MCF 10A (cell line): ENCODE measurements around the gene NECTIN1. TPM values are rescaled to one million over a fixed set of nuclear protein-coding genes. Genes with fewer than 3 reads are reported as not detected.

Source experiments
- BruUV-seq: library from RNA; stranded (reverse); fragments of 400-500 nt; replicated peaks from 2 replicates; lab custom pipeline; 2021; lab: Mats Ljungman, UMichigan
- CTCF ChIA-PET: fragments of 300-600 bp; sonication (Branson Sonifier 250); formaldehyde crosslinking; extraction: SDS; loops from one replicate; lab custom pipeline; 2021; ENCODE audit warnings: antibody characterized with exemption, inconsistent platforms; lab: Yijun Ruan, JAX
- POLR2A ChIA-PET: fragments of 300-600, 350-650 bp; sonication (Branson Sonifier 250); formaldehyde crosslinking; extraction: SDS; loops from one replicate; lab custom pipeline; 2020; ENCODE audit warnings: antibody characterized with exemption, inconsistent platforms; lab: Yijun Ruan, JAX
- DNase-seq: peaks from one replicate; pipeline ENCODE4 v3.0.0-alpha.2; 2018; ENCODE audit not compliant: unreplicated experiment
- H3K27ac Mint-ChIP-seq: one replicate; pipeline ENCODE4 v1.8.0; 2022; ENCODE audit warnings: mild to moderate bottlenecking, low read depth, mixed read lengths; ENCODE audit not compliant: unreplicated experiment
- H3K27me3 Mint-ChIP-seq: one replicate; pipeline ENCODE4 v1.8.0; 2022; ENCODE audit warnings: mixed read lengths; ENCODE audit not compliant: insufficient read depth, unreplicated experiment
- H3K36me3 Mint-ChIP-seq: one replicate; pipeline ENCODE4 v1.8.0; 2022; ENCODE audit warnings: mild to moderate bottlenecking, moderate library complexity, mixed read lengths; ENCODE audit not compliant: insufficient read depth, unreplicated experiment
- H3K4me1 Mint-ChIP-seq: one replicate; pipeline ENCODE4 v1.8.0; 2022; ENCODE audit warnings: mixed read lengths; ENCODE audit not compliant: insufficient read depth, unreplicated experiment
- H3K4me3 Mint-ChIP-seq: one replicate; pipeline ENCODE4 v1.8.0; 2022; ENCODE audit warnings: mild to moderate bottlenecking, moderate library complexity, mixed read lengths; ENCODE audit not compliant: unreplicated experiment
- H3K9me3 Mint-ChIP-seq: one replicate; pipeline ENCODE4 v1.8.0; 2022; ENCODE audit warnings: mixed read lengths; ENCODE audit not compliant: unreplicated experiment
- CTCF ChIP-seq: fragments of 200-600 bp; IDR thresholded peaks from one replicate; pipeline ENCODE4 v1.8.0; 2022; ENCODE audit warnings: antibody characterized with exemption, mild to moderate bottlenecking; ENCODE audit not compliant: unreplicated experiment
- intact Hi-C: fragments of 100-400 bp; cut with micrococcal nuclease; formaldehyde crosslinking; loops from 2 replicates; pipeline ENCODE4 v1.14.1; 2022
- total RNA-seq: library from RNA; stranded (reverse); gene quantifications from 2 replicates; pipeline ENCODE4 v1.2.3, GENCODE V29; 2022

Gene NECTIN1
- total RNA-seq, 1 experiment from 2014 or later, result 59.2 TPM

DNA sequence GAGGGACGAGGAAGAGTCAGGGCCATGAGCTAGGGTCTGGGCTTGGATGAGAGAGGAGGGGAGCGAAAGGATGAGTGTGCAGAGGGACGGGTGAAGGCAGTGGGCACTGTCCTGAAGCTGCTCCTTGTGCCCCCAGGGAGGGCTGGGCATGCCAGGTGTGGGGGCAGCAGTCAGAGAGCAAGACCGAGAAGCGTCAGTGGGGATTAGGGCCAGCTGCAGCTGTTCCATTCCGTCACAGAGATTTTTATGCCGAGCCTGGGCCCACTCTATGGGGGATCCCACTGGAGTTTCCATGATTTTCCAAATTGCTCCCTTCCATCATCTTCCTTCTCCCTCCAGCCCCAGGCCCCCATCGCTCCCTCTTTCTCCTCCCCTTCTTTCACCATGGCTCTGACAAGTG is 93.2 kb downstream of the NECTIN1 start:
- H3K27me3 Mint-ChIP-seq, result peaks cover 20% of the 10 kb centered on the region
- CTCF ChIA-PET, result no interaction called here
- TF ChIP-seq CTCF, result no peak
- BruUV-seq, result no TSS peak
- no peaks in the 10 kb centered on the region for H3K36me3 Mint-ChIP-seq
- H3K9me3 Mint-ChIP-seq, result no peaks in the 10 kb centered on the region
- no peak for DNase-seq
- H3K27ac Mint-ChIP-seq, result no peak overlapping the region
- intact Hi-C loops, result no loop called here
- POLR2A ChIA-PET, result interaction anchor here (0.7 kb wide), 1 partner anchor 24 kb away, joined by 3 read pairs; no protein-coding TSS in a partner anchor
- H3K4me3 Mint-ChIP-seq, result no peak overlapping the region
- no peaks in the 10 kb centered on the region for H3K4me1 Mint-ChIP-seq

DNA sequence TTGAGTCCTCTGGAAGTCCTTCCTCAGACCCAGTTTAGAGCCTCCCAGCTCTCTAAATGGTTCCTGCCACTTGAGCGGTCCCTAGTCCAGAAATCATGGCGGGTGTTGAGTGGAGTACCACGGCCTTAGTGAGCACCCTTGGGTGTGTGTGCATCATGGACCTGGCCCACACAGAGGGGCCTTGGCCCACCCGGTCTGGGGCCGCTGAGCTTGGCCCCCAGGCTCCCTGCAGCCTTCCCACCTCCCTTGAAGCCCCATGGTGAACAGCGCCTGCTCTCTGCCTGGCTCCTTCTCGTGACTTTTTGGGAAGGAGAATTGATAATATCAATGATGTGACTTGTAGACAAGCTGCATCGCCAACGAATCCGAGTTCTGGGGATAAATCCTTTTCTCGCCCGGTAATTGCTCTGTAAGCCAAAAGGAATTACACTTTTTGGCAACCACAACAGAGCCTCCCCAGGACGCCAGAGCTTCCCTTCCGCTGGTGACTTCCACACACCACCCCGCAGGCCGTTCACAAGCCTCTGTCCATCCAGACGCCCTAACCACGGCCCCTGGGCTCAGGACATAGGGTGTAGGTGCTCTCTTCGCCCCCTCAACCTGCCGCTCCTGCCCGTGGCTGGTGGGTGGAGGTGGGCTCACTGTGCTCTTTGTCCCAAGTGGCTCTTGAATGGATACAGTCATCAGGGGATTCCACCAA is 93.8 kb downstream of the NECTIN1 start:
- no peak for TF ChIP-seq CTCF
- H3K4me1 Mint-ChIP-seq, result no peaks in the 10 kb centered on the region
- intact Hi-C loops, result no loop called here
- H3K27me3 Mint-ChIP-seq, result peaks cover 20% of the 10 kb centered on the region
- H3K27ac Mint-ChIP-seq, result no peak overlapping the region
- ChIA-PET CTCF (interaction anchor here (0.7 kb wide), 1 partner anchor 65 kb away, joined by 3 read pairs; no protein-coding TSS in a partner anchor), POLR2A (interaction anchor here (0.7 kb wide), 1 partner anchor 24 kb away, joined by 3 read pairs; no protein-coding TSS in a partner anchor)
- H3K9me3 Mint-ChIP-seq, result no peaks in the 10 kb centered on the region
- no peak overlapping the region for H3K4me3 Mint-ChIP-seq
- no peak for DNase-seq
- no TSS peak for BruUV-seq
- no peaks in the 10 kb centered on the region for H3K36me3 Mint-ChIP-seq

DNA sequence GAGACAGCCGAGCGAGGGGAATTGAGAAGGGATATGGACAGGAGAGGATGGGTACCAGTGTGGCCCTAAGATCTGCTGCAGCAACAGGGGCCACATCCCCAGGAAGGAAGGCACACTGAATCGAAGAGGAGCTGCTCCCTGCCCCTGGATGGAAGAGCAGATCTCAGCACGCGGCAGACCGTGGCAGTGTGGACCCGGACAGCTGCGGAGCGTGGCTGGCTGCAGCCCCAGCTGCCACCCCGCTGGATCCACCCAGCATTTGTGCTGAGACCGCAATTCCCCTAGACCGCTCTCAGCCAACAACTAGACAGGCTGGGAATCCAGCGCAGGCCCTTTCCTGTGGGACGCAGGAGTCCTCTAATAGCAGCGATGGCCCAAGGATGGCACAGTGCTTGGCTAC is 94.7 kb downstream of the NECTIN1 start:
- Mint-ChIP-seq H3K4me3 (no peak overlapping the region), H3K4me1 (no peaks in the 10 kb centered on the region), H3K9me3 (no peaks in the 10 kb centered on the region), H3K27ac (no peak overlapping the region), H3K36me3 (no peaks in the 10 kb centered on the region), H3K27me3 (peaks cover 18% of the 10 kb centered on the region)
- no TSS peak for BruUV-seq
- no peak for TF ChIP-seq CTCF
- ChIA-PET POLR2A (interaction anchor here (0.8 kb wide), 1 partner anchor 93 kb away, joined by 3 read pairs; no protein-coding TSS in a partner anchor), CTCF (no interaction called here)
- intact Hi-C loops, result no loop called here
- DNase-seq, result no peak

DNA sequence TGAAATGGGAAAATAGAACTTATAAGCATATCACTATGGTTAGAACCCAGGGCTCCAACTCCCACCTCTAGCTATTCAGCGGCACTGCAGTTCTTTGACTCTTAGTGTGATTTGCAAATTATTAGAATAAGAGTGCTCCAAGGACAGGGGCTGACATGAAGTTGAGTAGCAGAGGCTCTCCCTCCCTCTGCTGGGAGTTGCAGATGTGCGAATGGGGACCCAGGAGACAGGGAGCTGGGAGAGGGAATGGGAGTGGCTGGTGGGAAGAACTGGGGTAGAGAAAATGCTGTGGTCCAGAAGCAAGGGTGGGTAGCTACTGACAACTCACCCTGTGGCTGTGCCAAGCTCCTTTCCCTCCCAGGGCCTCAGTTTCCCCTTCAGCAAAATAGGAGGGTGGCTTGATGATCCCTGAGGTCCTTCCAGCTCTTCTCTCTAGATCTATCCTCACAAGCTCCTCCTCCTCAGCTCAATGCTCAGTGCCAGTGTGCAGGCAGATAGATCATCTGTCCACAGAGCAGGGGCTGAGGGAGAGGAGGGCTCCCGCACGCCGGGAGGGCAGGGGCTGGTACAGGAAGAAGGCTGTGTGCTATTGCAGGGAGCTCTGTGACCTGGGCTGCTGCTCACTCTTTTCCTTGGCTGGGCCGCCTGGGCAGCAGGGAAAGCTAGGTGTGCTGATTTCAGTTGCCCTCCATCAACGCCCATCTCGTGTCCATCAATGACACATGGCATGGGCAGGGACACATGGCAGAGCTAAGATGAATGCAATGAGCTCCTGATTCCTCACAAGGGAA is 99.0 kb downstream of the NECTIN1 start:
- intact Hi-C loops, result no loop called here
- POLR2A ChIA-PET, result no interaction called here
- BruUV-seq, result no TSS peak
- no peaks in the 10 kb centered on the region for H3K9me3 Mint-ChIP-seq
- peaks cover 28% of the 10 kb centered on the region for H3K27me3 Mint-ChIP-seq
- CTCF ChIA-PET, result interaction anchor here (0.5 to 1.0 kb wide), 4 partner anchors 14 to 150 kb away, joined by 3 to 4 read pairs (median 4); no protein-coding TSS in a partner anchor
- no peak for TF ChIP-seq CTCF
- H3K27ac Mint-ChIP-seq, result no peak overlapping the region
- H3K4me1 Mint-ChIP-seq, result no peaks in the 10 kb centered on the region
- H3K36me3 Mint-ChIP-seq, result no peaks in the 10 kb centered on the region
- DNase-seq, result no peak
- H3K4me3 Mint-ChIP-seq, result no peak overlapping the region
